Measurements from ENCODE around the gene GALNS.
A peak's percentile ranks its signal among the peaks of the same experiment; 100 is the strongest.
"Not testable (repeated sequence)": the region's sequence is repeated elsewhere in the genome, so short reads cannot be mapped to it uniquely, and the experiment has no call there.

Gene GALNS

DNA sequence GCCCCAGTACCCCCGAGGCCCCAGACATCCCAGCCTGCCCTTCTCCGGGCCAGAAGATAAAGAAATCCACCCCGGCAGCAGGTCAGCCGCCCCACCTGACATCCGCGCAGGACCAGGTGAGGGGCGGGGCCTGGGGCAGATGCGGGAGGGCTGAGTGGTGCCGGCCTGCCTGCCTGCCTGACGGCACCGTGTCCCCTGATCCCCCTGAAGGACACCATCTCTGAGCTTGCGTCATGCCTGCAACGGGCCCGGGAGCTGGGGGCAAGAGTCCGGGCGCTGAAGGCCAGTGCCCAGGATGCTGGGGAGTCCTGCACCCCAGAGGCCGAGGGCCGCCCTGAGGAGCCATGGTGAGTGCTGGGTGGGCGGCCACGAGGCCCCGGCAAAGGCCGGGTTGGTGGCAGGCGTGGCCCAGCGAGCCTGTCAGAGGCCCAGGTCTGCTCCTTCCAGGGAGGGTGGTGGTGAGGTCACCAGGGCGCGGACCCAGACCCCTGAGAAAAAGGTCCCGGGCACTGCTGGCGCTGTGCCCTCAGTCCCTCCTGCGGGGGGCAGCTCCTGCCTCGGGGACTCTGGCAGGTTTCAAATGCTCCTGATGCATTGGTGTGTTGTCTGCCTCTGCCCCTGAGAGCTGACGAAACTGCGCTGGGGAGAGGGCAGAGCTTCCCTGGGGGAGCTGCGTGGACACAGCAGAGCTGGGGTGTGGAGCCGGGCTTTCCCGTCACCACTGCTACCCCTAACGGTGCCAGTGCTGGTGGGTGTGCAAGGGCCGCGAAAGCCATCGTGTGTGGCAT, 52.0 kb downstream of the GALNS start:
- no peak for DNase-seq (ENCODE audit: low read depth in 2 of 2)

DNA sequence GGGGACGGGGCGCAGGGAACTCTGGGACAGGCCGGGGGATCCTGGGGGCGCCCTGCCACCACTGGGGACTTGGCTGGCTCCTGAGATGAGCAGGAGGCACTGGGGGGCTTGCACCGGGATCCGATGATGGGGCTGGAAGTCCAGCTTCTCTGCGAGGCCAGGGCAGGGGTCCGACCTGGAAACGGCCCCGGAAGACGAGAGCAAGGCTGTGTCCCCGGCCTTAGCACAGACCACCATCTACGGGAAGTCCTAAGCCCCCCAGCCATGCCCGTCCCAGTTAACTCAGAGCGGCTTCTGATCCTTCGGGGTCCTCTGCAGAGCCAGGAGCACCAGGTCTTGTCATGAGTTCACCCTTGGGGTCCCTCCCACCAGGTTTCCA, 52.6 kb downstream of the GALNS start:
- no peak for DNase-seq (ENCODE audit: low read depth in 2 of 2)

DNA sequence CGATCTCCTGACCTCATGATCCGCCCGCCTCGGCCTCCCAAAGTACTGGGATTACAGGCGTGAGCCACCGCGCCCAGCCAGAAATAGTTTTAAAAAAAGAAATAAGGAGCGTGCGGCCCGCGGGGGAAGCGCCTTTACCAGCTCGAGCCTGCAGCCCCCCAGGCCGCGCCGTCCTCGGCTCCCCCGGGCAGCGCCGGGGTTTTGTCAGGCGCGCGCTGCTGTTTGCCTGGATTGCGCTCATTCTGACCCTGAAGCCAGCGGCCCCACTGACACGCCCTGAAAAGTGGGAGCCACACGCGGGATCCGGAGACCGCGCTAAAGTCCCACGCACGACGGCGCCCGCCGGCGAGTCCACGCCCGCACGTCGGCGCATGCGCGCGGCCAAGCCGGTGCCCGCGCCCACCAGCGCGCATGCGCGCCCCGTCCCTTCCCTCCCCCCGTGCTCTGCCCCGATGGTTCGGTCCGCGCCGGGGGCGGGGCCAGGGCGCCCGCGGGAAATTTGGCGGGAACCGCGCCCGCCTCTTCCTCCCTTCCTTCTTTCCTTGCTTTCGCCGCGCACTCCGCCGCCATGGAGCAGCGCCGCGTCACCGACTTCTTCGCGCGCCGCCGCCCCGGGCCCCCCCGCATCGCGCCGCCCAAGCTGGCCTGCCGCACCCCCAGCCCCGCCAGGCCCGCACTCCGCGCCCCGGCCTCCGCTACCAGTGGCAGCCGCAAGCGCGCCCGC, 53.3 kb downstream of the GALNS start, which contains the start of gene CDT1:
Gene CDT1, plus strand, starts transcription at position 526 of the 724 bp plus-strand sequence. Its CDS starts 43 bp downstream, at position 569.
- DNase-seq (ENCODE audit: low read depth in 2 of 2): peak; percentile 69 to 70

DNA sequence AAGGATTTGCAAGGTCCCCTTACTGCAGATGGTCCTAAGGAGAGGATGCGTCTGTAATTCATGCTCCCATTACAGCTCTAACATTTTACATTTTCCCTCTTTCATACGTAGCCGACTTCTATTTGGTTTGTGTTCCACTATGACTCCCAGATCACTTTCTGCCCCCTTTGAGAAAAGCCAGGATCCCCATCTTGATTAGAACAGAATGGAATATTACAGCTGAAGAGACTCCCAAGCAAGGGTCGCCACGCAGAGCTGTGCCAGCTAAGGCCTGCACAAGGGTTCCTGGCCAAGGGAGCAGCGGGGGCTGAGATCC, 56.5 kb downstream of the GALNS start:
- no peak for DNase-seq (ENCODE audit: low read depth in 2 of 2)

DNA sequence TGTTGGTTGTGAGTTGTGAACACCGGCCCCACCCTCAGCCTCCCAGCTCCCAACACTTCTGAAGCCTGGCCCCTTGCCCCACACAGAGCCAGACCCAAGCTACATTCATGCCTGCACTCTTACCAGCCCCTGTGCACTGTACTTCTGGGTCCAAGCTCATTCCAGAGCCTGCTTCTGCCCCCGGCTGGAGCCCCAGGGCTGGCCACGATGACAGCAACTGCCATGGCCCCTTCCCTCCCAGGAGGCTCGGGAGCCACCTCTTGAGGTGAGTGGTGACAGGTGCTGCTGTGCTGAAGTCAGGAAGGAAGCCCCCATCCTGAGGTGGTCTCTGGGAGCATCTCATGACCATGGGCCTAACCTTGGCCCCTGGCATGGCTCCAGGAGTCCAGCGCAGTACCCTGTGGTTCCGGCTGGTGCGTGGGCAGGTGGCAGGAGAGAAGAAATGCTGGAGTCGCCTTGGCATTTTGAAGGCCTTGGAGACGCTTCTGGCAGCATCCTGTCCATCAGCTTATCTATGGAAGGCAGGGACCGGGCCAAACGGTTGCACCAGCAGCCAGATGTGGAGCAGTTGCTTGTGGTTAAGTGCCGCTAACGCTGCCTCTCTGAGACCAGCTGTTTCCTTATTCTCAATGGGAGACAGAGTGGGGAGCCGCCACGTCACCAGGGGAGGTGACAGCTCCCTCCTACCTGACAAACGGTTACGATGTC, 57.0 kb downstream of the GALNS start:
- no peak for DNase-seq (ENCODE audit: low read depth in 2 of 2)

DNA sequence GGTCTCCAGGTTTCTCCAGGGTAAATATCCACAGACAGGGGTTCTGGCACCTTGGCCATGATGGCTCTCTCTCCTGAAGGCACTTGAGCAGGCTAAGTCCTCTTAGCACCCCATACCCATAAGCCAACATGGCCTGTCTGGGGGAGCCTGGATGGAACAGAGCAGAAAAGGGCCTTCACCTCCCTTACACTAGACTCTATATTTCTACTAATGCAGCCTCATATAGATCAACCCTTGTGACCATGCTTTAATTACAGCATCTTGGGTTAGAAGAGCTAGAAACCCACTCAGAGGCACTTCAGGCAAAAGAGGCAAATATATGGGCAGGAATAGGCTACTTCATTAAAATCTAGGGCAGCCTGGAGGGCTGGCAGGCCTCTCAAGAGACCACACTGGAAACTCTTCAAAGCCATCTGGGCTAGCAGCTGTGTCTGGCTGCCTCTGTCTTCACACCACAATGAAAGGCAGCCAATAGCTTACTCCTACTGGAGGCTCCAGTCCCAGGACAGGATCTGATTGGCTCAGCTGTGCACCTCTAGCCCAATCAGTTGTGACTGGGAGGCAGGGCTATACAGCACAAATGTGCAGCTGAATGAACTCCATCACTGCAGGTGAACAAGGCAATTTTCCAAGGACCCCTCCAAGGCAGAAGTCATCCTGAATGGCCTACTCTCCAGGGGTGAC, 57.8 kb downstream of the GALNS start:
- DNase-seq (ENCODE audit: low read depth in 2 of 2): no peak

DNA sequence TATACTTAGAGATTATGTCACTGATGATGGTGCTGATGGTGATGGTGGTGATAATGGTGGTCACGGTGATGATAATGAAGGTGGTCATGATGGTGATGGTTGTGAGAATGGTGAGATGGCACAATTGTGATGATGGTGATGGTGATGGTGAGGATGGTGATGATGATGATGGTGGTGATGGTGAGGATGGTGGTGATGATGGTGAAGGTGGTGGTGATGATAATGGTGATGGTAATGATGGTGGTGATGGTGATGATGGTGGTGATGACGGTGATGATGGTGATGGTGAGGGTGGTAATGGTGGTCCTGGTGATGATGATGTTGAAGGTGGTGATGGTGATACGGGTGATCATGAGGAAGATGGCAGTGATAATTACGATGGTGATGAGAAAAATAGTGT, 58.7 kb downstream of the GALNS start:
- no peak for DNase-seq (ENCODE audit: low read depth in 2 of 2)

DNA sequence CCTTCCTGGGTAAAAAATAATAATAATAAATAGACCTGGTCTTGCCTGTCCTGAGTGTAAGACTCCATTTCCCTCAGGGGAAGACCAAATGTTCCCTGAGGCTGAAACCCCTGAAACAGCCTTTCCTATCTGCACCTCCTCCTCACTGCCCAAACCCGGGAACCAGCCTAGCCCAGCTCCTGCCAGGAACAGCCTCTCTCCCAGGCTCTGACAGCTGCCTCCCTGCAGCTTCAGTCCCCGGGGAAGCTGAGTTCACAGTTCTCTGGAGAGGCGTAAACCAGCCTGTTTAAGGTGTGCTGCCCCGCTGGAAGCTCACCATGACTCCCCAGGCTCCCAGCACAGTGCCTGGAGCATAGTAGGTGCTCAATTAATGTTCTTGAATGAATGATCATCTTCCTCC, 60.5 kb downstream of the GALNS start:
- no peak for DNase-seq (ENCODE audit: low read depth in 2 of 2)

DNA sequence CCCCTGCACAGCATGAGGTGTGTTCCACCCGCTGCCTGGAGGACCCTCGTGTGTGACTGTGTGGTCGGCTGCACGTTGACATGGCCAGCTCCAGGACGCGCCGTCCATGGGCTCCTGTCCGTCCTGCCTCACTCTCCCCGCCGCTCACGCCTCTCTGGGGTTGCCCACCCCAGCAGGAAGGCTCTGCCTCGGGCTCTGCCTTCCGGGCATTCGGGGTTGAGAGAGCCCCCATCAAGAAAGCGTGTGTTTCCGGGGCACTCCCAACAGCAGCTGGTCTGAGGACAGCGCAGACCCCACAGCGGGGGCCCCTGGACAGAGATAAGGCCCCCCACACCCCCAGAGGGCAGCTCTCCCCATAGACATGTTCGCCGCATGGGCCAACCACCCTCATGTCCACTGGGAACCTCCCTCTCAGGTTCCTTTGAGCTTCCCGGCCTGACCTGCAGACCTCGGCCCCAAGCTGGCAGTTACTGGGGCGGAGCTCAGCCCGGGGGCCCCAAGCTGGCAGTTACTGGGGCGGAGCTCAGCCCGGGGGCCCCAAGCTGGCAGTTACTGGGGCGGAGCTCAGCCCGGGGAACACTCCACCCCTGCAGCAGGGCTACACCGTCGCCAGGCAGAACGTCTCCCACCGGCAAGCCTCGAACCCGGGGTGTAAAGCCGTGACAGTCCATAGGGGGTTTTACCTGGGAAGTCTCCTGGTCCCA, 63.3 kb downstream of the GALNS start:
- no peak for DNase-seq (ENCODE audit: low read depth in 2 of 2)

DNA sequence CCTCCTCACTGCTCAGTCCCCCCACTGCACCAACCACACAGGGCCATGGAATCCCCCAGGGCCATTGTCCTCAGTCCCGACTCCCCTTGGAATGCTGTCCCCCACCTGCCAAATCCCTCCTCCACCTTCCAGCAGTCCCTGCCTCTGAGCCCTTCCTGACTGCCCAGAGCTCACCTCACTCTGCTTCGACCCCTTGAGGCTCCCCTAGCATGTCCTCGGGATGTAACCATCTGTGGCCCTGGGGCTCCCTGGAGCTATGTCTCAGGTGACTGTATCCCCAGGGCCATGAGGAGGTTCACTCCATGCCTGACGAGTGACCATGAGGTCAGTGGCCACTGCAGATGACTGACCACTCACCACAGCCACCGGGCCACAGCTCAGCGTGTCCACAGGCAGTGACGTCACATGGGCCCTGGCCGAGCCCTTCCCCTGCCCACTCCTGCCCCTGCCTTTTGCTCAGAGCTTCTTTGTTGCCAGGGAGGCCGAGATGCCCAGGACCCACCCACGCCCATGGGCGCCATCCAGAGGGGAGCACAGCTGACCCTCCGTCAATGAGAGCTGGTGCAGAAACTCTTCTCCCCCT, 64.0 kb downstream of the GALNS start:
- no peak for DNase-seq (ENCODE audit: low read depth in 2 of 2)

DNA sequence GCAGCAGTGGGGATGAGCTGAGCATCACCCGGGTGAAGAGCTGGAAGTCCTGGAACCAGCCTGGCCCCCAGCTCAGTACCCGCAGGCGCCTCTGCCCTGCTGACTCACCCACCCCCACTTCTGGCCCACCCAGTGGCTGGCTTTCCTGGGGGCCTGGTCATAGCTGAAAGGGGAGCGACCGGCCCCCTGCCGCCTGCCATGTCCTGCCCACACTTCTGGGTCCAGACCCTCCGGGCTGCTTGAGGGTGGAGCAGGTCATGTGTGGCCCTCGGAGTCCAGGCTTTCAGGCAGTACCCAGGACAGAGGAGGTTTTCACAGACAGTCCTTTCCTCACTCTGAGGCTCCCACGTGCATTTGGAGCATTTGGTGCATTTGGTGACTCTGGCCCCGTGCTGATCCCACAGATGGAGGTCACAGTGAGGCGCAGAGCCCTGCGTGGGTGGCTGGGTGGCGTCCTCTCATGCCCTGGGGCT, 64.6 kb downstream of the GALNS start:
- DNase-seq (ENCODE audit: low read depth in 2 of 2): no peak

DNA sequence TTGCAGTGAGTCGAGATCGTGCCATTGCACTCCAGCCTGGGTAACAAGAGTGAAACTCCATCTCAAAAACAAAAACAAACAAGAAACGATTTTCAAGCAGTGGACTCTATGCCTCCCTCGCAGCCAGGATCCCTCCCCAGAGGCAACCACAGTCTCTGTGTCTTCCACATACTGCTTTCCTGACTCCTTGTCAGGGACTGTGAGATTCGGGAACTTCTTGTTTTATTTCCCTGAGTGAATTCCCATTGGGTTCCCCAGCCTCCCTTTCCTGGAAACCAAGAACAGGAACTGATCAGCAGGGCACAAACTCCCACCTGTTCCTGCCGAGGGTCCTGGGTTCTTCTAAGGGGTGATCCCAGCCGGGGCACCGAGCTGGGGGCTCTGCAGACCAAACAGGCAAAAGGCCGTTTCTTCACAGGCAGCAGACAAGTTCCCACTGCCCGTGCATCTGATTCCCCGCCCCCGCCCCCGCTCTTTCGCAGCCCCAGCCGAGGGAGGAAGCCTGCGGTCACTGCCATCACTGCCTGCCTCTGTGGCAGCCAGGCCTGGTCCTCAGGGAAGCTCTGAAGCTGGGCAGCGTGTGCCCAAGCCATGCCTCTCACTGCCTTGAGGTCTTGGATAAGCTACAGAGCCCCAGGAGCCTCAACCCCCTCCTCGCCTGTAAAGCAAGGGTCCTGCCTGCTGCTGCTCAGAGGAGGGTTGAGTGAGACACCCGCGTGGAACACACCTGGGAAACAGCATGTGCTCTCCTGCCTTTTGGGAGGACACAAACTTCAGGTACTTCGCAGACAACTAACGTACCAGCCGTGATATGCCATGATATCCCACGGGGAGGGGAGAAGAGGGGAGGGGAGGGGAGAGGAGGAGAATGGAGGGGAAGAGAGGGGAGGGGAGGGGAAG, 66.2 kb downstream of the GALNS start:
- DNase-seq (ENCODE audit: low read depth in 2 of 2): no peak

DNA sequence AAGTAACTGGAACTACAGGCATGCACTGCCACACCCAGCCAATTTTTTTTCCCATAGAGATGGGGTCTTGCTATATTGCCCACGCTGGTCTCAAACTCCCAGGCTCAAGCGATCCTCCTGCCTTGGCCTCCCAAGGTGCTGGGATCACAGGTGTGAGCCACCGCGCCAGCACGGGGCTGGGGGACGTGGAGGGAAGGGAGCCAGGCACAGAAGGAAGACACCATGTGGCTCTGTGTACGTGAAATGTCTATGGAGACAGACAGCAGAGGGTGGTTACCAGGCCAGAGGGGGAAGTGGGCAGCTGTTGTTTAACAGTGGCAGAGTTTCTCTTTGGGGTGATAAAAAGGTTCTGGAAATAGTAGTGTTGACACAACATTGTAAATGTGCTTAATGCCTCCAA, 67.2 kb downstream of the GALNS start:
- DNase-seq (ENCODE audit: low read depth in 2 of 2): no peak

DNA sequence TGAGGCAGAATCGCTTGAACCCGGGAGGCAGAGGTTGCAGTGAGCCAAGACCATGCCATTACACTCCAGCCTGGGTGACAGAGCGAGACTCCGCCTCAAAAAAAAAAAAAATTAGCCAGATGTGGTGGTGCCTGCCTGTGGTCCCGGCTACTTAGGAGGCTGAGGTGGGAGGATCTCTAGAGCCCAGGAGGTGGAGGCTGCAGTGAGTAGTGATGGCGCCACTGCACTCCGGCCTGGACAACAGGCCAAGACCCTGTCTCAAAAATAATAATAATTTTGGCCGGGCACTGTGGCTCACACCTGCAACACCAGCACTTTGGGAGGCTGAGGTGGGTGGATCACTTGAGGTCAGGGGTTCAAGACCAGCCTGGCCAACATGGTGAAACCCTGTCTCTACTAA, 68.0 kb downstream of the GALNS start:
- DNase-seq (ENCODE audit: low read depth in 2 of 2): not testable (repeated sequence)

DNA sequence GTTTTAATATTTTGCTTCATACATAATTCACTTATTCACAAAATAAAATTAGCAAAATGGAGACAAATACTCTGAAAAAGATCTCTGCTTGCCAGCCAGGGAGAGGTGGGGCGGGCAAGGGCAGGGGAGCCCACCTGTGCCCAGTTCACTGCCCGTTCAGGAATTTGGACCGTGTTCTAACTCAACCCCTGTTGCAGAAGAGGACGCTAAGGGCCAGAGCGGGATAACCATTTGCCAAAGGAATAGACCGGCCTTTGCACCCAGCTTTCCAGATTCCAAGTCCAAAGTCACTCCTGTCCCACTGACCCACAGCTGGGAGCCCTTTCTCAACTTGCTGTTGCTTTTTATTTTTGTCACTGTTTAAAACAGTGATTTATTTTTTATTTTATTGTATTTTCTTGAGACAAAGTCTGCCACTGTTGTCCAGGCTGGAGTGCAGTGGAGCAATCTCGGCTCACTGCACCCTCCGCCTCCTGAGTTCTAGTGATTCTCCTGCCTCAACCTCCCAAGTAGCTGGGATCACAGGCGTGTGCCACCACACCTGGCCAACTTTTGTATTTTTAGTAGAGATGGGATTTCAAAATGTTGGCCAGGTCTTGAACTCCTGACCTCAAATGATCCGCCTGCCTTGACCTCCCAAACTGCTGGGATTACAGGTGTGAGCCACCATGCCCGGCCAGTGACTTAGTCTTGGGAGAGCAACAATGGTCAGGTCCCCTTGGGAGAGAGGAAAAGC, 69.0 kb downstream of the GALNS start:
- no peak for DNase-seq (ENCODE audit: low read depth in 2 of 2)

DNA sequence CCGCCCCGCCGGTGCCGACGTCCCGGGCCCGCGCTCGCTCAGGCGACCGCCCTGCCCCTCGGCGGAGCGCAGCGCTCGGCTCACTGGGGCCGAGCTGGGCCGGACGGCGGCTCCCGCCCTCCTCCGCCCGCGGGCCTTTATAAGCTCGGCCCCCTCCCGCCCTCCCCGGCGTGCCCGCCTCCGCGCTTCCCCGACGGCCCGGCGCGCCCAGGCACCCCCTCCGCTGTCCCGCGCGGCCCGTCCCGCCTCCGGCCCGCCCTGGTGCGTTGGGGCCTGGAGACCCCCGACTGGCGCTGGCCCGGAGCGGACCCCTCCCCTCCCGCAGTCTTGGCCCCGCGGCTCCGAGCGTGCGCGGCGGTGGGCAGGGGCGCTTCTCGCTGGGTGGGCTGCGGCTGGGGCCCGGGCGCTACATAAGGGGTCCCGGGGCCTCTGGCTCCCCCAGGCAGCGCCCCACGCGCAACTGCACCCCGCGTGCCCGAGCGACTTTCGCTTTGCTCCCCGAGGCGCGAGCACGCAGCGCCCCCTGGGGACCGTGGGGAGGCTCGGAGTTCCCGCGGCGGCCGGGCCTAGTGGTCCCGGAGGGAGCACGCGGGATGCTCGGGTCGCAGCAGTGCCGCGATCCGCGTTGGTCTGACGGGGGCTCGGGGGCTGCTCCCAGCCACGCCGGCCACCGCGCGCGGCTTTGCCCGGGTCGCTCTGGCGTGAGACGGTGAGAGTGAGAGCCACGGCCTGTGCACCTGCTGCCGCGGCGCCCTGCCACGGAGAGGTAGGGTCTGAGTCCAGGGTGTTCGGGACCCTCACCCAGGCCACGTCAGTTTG, 71.4 kb downstream of the GALNS start, which contains the start of gene PIEZO1:
Gene PIEZO1, minus strand, starts transcription at position 115 of the 819 bp plus-strand sequence. CDS start 256 bp downstream, outside the sequence.
- peak; percentile 68 to 74 for DNase-seq (ENCODE audit: low read depth in 2 of 2)

DNA sequence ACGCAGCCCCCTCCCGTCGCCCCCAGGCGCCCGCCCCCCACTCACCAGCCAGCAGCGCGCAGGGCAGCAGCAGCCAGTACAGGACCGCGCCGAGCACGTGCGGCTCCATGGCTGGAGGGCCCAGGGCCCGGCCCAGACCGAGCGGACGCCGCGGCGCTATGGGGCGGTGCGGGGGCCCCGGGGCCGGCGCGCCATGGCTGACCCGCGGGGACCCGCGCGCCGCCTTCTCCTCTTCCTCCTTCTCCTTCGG, 72.0 kb downstream of the GALNS start:
- DNase-seq (ENCODE audit: low read depth in 2 of 2): no peak

DNA sequence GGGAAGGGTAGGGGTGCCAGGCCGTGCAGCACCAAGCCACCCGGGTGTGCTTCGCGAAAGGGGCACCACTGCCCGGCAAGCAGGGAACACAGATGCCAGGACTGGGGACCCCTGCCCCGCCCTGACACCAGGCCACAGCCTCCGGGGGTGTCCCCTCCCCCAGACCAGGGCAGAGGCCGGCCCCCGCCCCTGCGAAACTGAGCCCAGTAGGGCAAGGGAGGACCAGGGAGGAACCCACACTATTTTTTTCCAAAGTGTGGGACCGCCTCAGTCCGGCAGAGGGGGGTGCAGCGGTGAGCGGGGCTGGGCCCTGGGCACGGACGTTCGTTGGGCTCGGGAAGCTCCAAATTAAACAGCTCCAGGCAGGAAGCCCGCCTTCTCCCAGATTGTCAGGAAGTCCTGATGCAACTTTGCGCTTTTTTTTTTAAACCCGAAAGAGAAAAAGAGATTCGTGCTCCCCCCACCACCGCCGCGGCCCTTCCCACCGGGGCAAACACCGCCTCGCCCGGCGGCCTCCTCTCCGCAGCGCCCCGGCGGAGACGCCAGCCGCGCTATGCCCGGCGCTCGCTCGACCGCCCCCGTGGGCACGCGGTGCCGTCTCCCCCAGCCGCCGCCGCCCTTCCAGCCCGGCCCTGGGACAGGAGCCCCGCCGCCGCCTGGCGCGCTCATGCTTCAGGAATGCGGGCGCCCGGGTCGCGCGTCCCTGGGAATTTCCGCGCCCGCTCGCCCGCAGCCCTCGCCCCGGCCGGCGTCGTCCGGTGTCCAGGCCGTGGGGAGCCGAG, 72.5 kb downstream of the GALNS start:
- no peak for DNase-seq (ENCODE audit: low read depth in 2 of 2)
